Stimulated activated CD4-positive, alpha-beta T cell treated with anti-CD3 and anti-CD28 coated beads, Interleukin-1b, Interleukin-23, amount 100 ng/mL, for 4 hours (primary cell): ENCODE results near the gene NCBP2.

Experiments
- DNase-seq, 2 donors: peaks; one replicate each; pipeline ENCODE4 v3.0.0-alpha.2; 2020; ENCODE audit warnings: low read depth in 2 of 2

Gene NCBP2

GRCh38 chr3:196942226-196942914 is at the start of gene NCBP2:
NCBP2 (minus strand) TSS chr3:196942528; CDS start chr3:196942503, 25 bp downstream.
- DNase-seq = peak; percentile 100

GRCh38 chr3:196991581-196992460 is 49.5 kb upstream of the NCBP2 start:
- DNase-seq = no peak

- no peak for DNase-seq
These were observed 48.3 kb upstream of the NCBP2 start for GRCh38 chr3:196990601-196991007.

- no peak for DNase-seq
These were observed 47.5 kb upstream of the NCBP2 start for GRCh38 chr3:196989721-196990262.

GRCh38 chr3:196988241-196989029 is 46.1 kb upstream of the NCBP2 start:
- DNase-seq = no peak

GRCh38 chr3:196987022-196987421 is 44.7 kb upstream of the NCBP2 start:
- DNase-seq = no peak

GRCh38 chr3:196985954-196986885 is 43.9 kb upstream of the NCBP2 start:
- no peak for DNase-seq

- DNase-seq = no peak
These were observed 43.0 kb upstream of the NCBP2 start for GRCh38 chr3:196985298-196985697.

- DNase-seq = no peak
These were observed 40.9 kb upstream of the NCBP2 start for GRCh38 chr3:196983186-196983585.

GRCh38 chr3:196981657-196982056 is 39.3 kb upstream of the NCBP2 start:
- no peak for DNase-seq

GRCh38 chr3:196979545-196979944 is 37.2 kb upstream of the NCBP2 start:
- no peak for DNase-seq

- DNase-seq = no peak
These were observed 34.6 kb upstream of the NCBP2 start for GRCh38 chr3:196976941-196977340.

GRCh38 chr3:196975349-196975748 is 33.0 kb upstream of the NCBP2 start:
- no peak for DNase-seq

- no peak for DNase-seq
These were observed 32.3 kb upstream of the NCBP2 start for GRCh38 chr3:196974661-196975060.

- DNase-seq = no peak
These were observed 28.9 kb upstream of the NCBP2 start for GRCh38 chr3:196971094-196971698.

- DNase-seq = no peak
These were observed 28.3 kb upstream of the NCBP2 start for GRCh38 chr3:196970547-196971093.

- peak; percentile 56 to 73 for DNase-seq
These were observed 27.6 kb upstream of the NCBP2 start for GRCh38 chr3:196969660-196970546.

- peak; percentile 20 to 45 for DNase-seq
These were observed 26.9 kb upstream of the NCBP2 start for GRCh38 chr3:196969134-196969659.
